Nephron progenitor cell (in vitro differentiated cells): ENCODE data around the gene SLC2A10.

Source experiments
- DNase-seq: peaks from one replicate; pipeline ENCODE4 v3.0.0; 2021
- H3K27ac Mint-ChIP-seq: 2 replicates; pipeline ENCODE4 v1.8.0; 2021; ENCODE audit warnings: mild to moderate bottlenecking, moderate library complexity, mixed read lengths
- H3K27me3 Mint-ChIP-seq: 2 replicates; pipeline ENCODE4 v1.8.0; 2021; ENCODE audit warnings: mild to moderate bottlenecking, low read depth, mixed read lengths; ENCODE audit not compliant: poor library complexity
- H3K36me3 Mint-ChIP-seq: 2 replicates; pipeline ENCODE4 v1.8.0; 2021; ENCODE audit warnings: low read depth, mixed read lengths
- H3K4me1 Mint-ChIP-seq: 2 replicates; pipeline ENCODE4 v1.8.0; 2021; ENCODE audit warnings: mixed read lengths
- H3K4me3 Mint-ChIP-seq: 2 replicates; pipeline ENCODE4 v1.8.0; 2021; ENCODE audit warnings: mild to moderate bottlenecking, moderate library complexity, mixed read lengths
- H3K9me3 Mint-ChIP-seq: 2 replicates; pipeline ENCODE4 v1.8.0; 2021; ENCODE audit warnings: mild to moderate bottlenecking, moderate library complexity, mixed read lengths
- TF ChIP-seq, protein P1 (sequence below): fragments of 200-600 bp; sonication (generic); IDR thresholded peaks from 2 replicates; pipeline ENCODE4 v1.5.0; 2021; ENCODE audit warnings: antibody characterized with exemption

SLC2A10 gene

GRCh38 chr20:46774943-46775560 is 65.6 kb downstream of the SLC2A10 start:
- no peaks in the 10 kb centered on the region for H3K36me3 Mint-ChIP-seq
- peaks cover 30% of the 10 kb centered on the region for H3K27me3 Mint-ChIP-seq
- no peak for DNase-seq
- H3K27ac Mint-ChIP-seq, result no peak overlapping the region
- peaks cover 28% of the 10 kb centered on the region for H3K4me1 Mint-ChIP-seq
- H3K4me3 Mint-ChIP-seq, result no peak overlapping the region
- TF ChIP-seq, protein P1, sequence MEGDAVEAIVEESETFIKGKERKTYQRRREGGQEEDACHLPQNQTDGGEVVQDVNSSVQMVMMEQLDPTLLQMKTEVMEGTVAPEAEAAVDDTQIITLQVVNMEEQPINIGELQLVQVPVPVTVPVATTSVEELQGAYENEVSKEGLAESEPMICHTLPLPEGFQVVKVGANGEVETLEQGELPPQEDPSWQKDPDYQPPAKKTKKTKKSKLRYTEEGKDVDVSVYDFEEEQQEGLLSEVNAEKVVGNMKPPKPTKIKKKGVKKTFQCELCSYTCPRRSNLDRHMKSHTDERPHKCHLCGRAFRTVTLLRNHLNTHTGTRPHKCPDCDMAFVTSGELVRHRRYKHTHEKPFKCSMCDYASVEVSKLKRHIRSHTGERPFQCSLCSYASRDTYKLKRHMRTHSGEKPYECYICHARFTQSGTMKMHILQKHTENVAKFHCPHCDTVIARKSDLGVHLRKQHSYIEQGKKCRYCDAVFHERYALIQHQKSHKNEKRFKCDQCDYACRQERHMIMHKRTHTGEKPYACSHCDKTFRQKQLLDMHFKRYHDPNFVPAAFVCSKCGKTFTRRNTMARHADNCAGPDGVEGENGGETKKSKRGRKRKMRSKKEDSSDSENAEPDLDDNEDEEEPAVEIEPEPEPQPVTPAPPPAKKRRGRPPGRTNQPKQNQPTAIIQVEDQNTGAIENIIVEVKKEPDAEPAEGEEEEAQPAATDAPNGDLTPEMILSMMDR, result no peak
- H3K9me3 Mint-ChIP-seq, result no peaks in the 10 kb centered on the region

GRCh38 chr20:46775806-46776205 is 66.4 kb downstream of the SLC2A10 start:
- Mint-ChIP-seq H3K9me3 (no peaks in the 10 kb centered on the region), H3K27ac (no peak overlapping the region), H3K4me1 (peaks cover 35% of the 10 kb centered on the region), H3K27me3 (peaks cover 27% of the 10 kb centered on the region), H3K4me3 (no peak overlapping the region), H3K36me3 (no peaks in the 10 kb centered on the region)
- no peak for DNase-seq
- TF ChIP-seq, protein P1, result no peak

- H3K36me3 Mint-ChIP-seq, result no peaks in the 10 kb centered on the region
Observed at GRCh38 chr20:46777331-46777730, 67.9 kb downstream of the SLC2A10 start.

GRCh38 chr20:46779831-46780230 is 70.4 kb downstream of the SLC2A10 start:
- TF ChIP-seq, protein P1, result no peak
- no peaks in the 10 kb centered on the region for H3K9me3 Mint-ChIP-seq
- H3K27ac Mint-ChIP-seq, result no peak overlapping the region
- DNase-seq, result no peak
- peaks cover 17% of the 10 kb centered on the region for H3K27me3 Mint-ChIP-seq
- no peak overlapping the region for H3K4me3 Mint-ChIP-seq
- no peaks in the 10 kb centered on the region for H3K36me3 Mint-ChIP-seq
- peaks cover 48% of the 10 kb centered on the region for H3K4me1 Mint-ChIP-seq

More at GRCh38 chr20:46777331-46777730, 67.9 kb downstream of the SLC2A10 start:
- H3K9me3 Mint-ChIP-seq, result no peaks in the 10 kb centered on the region
- no peak overlapping the region for H3K4me3 Mint-ChIP-seq
- no peak for DNase-seq
- TF ChIP-seq, protein P1, result no peak
- H3K4me1 Mint-ChIP-seq, result peaks cover 37% of the 10 kb centered on the region
- H3K27ac Mint-ChIP-seq, result no peak overlapping the region
- H3K27me3 Mint-ChIP-seq, result peaks cover 25% of the 10 kb centered on the region

- Mint-ChIP-seq H3K4me3 (no peak overlapping the region), H3K27me3 (peaks cover 10% of the 10 kb centered on the region), H3K36me3 (no peaks in the 10 kb centered on the region), H3K9me3 (no peaks in the 10 kb centered on the region), H3K27ac (peak overlapping the region; percentile 66), H3K4me1 (peaks cover 32% of the 10 kb centered on the region)
- no peak for DNase-seq
- TF ChIP-seq, protein P1, result no peak
Observed at GRCh38 chr20:46784436-46785127, 75.1 kb downstream of the SLC2A10 start.
